Lung (tissue), 12 donors: ENCODE data around the gene OSBPL2. TPM values are rescaled to one million over a fixed set of nuclear protein-coding genes. Genes with fewer than 3 reads are reported as not detected.

ENCODE experiments used
- ATAC-seq: fragments of 200-7000 bp; cut with Tn5 transposase; one replicate; pipeline ENCODE4 v1.9.1; 2020; ENCODE audit warnings: moderate number of reproducible peaks; ENCODE audit not compliant: insufficient read depth, low FRiP score
- DNase-seq, 3 donors: peaks; one replicate each; pipeline ENCODE4 v3.0.0-alpha.2; 2013 to 2017
- H3K27ac ChIP-seq, 2 donors: one replicate each; pipeline ENCODE4 v1.5.1; 2013; ENCODE audit warnings: mild to moderate bottlenecking in 2 of 2, moderate library complexity in 2 of 2, control low read depth in 1 of 2, inconsistent platforms in 1 of 2, low read depth in 1 of 2, low read length in 1 of 2
- H3K27me3 ChIP-seq, 3 donors: one replicate each; pipeline ENCODE4 v1.5.1; 2013; ENCODE audit warnings: low read length in 2 of 3; ENCODE audit not compliant: control insufficient read depth in 3 of 3, insufficient read depth in 3 of 3
- H3K36me3 ChIP-seq, 4 donors: one replicate each; pipeline ENCODE4 v1.5.1; 2013; ENCODE audit warnings: low read length in 4 of 4, mild to moderate bottlenecking in 1 of 4, moderate library complexity in 1 of 4; ENCODE audit not compliant: control insufficient read depth in 4 of 4, insufficient read depth in 4 of 4
- H3K4me1 ChIP-seq, 5 donors: one replicate each; pipeline ENCODE4 v1.5.1; 2013; ENCODE audit warnings: low read length in 5 of 5, mild to moderate bottlenecking in 2 of 5, moderate library complexity in 1 of 5; ENCODE audit not compliant: control insufficient read depth in 5 of 5, insufficient read depth in 5 of 5
- H3K4me3 ChIP-seq: one replicate; pipeline ENCODE4 v1.5.1; 2013; ENCODE audit warnings: mild to moderate bottlenecking, control low read depth, moderate library complexity
- H3K9ac ChIP-seq, 2 donors: one replicate each; pipeline ENCODE4 v1.5.1; 2013; ENCODE audit warnings: low read length in 2 of 2, control low read depth in 1 of 2; ENCODE audit not compliant: insufficient read depth in 1 of 2
- H3K9me3 ChIP-seq, 4 donors: one replicate each; pipeline ENCODE4 v1.5.1; 2013; ENCODE audit warnings: low read length in 3 of 4, mild to moderate bottlenecking in 1 of 4, moderate library complexity in 1 of 4; ENCODE audit not compliant: control insufficient read depth in 4 of 4, insufficient read depth in 3 of 4
- CTCF ChIP-seq: IDR thresholded peaks from 2 replicates; pipeline ENCODE4 v1.5.1; 2012; ENCODE audit warnings: mild to moderate bottlenecking; ENCODE audit errors: control extremely low read depth, extremely low read depth
- WGBS, 2 donors: extraction: QIAGEN DNeasy Blood & Tissue Kit; methylation state at CpG; one replicate each; pipeline ENCODE4 v1.1.7; 2013; 5-methylcytosine and 5-hydroxymethylcytosine counted together
- polyA plus RNA-seq, 2 donors: library from polyadenylated mRNA; stranded (reverse); fragments of 200-250 nt; gene quantifications; one replicate each; pipeline ENCODE4 v1.2.1, GENCODE V29; 2013
- total RNA-seq, 2 donors: library from RNA; depleted of rRNA in 1 of 2; stranded (reverse); fragments of >200 nt in 1 of 2; gene quantifications; one replicate each; pipeline ENCODE4 v1.2.1, GENCODE V29; 2014 to 2021
- donor health status: control.
- donor health status: control.
- donor health status: Bipolar disorder and iron deficiency.
- donor health status: healthy.
- donor health status: DM: yes; HTN: yes; CAD: no.

OSBPL2 gene
- total and polyA plus RNA-seq, 4 donors: 13.2 to 48.0 (median 27.7) TPM

DNA sequence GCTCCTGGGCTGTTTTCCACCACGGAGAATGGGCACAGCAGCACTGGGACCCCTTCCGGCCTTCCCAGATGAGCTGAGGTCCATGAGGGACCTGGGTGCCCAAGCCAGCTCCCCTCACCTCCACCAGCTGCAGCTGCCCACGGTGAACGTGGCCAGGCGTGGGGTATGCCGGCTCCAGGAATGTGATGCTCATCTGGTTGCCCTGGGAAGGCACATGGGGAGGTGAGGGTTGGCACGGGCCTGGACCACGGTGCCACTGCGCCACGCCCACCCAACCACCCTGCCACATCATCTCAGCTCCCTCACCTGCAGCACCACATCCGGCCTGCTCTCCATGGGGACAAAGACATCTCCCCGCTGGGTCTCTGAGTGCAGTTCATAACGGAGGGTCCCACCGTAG is 88.2 kb downstream of the OSBPL2 start:
- Histone ChIP-seq H3K36me3 (peaks cover 0 to 92% (median 8%) of the 10 kb centered on the region in 4 donors), H3K9me3 (no peaks in the 10 kb centered on the region), H3K4me1 (no peaks in the 10 kb centered on the region), H3K27ac (no peak overlapping the region), H3K27me3 (no peaks in the 10 kb centered on the region), H3K4me3 (no peak overlapping the region), H3K9ac (no peak overlapping the region)
- ATAC-seq: no peak
- DNase-seq: no peak
- WGBS, 2 donors: 90 to 96% methylated on average over 14 of the region's 14 CpGs
- no peak for TF ChIP-seq CTCF

GRCh38 chr20:62326959-62327725 is 88.8 kb downstream of the OSBPL2 start:
- no peak for ATAC-seq
- Histone ChIP-seq H3K4me1 (no peaks in the 10 kb centered on the region), H3K27me3 (no peaks in the 10 kb centered on the region), H3K4me3 (no peak overlapping the region), H3K27ac (no peak overlapping the region), H3K36me3 (peaks cover 0 to 92% (median 8%) of the 10 kb centered on the region in 4 donors), H3K9me3 (no peaks in the 10 kb centered on the region), H3K9ac (no peak overlapping the region)
- no peak for TF ChIP-seq CTCF
- 87 to 90% methylated on average over 29 to 30 of the region's 30 CpGs for WGBS, 2 donors
- DNase-seq: no peak

- no peak for TF ChIP-seq CTCF
- Histone ChIP-seq H3K36me3 (peaks cover 0 to 92% (median 9%) of the 10 kb centered on the region in 4 donors), H3K9ac (no peak overlapping the region), H3K4me3 (no peak overlapping the region), H3K9me3 (no peaks in the 10 kb centered on the region), H3K27ac (no peak overlapping the region), H3K4me1 (no peaks in the 10 kb centered on the region), H3K27me3 (no peaks in the 10 kb centered on the region)
- no peak for ATAC-seq
- DNase-seq: no peak
- 91 to 93% methylated on average over 29 to 33 of the region's 33 CpGs for WGBS, 2 donors
Observed at GRCh38 chr20:62327726-62328495, 89.6 kb downstream of the OSBPL2 start.
